ENCODE data around the gene PIP5K1B. TPM values are rescaled to one million over a fixed set of nuclear protein-coding genes. Genes with fewer than 3 reads are reported as not detected.

Gene PIP5K1B
- total and polyA plus RNA-seq, 2 experiments from 2014 or later, result 1.3 to 2.8 TPM

DNA sequence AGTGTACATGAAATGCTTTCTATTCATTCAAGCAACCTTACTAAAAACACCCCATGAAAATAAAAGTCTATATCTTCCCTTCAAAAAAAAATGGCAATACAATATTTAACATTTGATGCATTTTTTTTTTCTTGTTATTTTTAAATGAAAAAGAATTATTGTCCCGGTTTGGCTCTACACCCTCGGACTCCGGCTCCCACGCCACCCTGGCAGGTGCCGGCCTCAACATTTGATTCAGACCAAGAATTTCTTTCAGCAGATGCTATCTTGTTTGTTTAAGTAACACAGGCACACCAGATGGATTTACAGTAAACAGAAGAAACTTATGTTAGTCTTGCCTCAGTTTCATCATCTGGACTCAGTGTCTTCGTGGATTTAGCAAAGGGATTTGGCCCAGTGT is 162.0 kb downstream of the PIP5K1B start:
- H3K27ac ChIP-seq (ENCODE audit: low read depth), result no peak overlapping the region; the same call in 1 of the 2 replicates
- Mint-ChIP-seq H3K4me3 (no peak overlapping the region), H3K27ac (no peak overlapping the region), H3K9me3 (no peaks in the 10 kb centered on the region), H3K36me3 (ENCODE audit: low read depth) (0 out of 3 replicates have a peak, but pooled peaks cover 3% of the 10 kb centered on the region), H3K27me3 (ENCODE audit: insufficient read depth, low read depth, poor library complexity) (no peaks in the 10 kb centered on the region), H3K4me1 (peaks cover 42% of the 10 kb centered on the region)
- no peaks in the 10 kb centered on the region for H3K27me3 ChIP-seq (ENCODE audit: insufficient read depth)
- H3K79me2 ChIP-seq (replicated peaks; ENCODE audit: insufficient read depth), result no peaks in the 10 kb centered on the region
- ATAC-seq (no peak), DNase-seq (ENCODE audit: low spot score) (no peak)
- H3K4me1 ChIP-seq (ENCODE audit: insufficient read depth), result peaks cover 35% of the 10 kb centered on the region
- H3K4me2 ChIP-seq, result no peak overlapping the region
- TF ChIP-seq STAT1 (IDR thresholded peaks at IDR 0.05; ENCODE audit: unreplicated experiment) (no peak), ZNF331 (CRISPR knock-in tag; IDR thresholded peaks at IDR 0.05; ENCODE audit: low read depth) (no peak), EZH2phosphoT487 (IDR thresholded peaks at IDR 0.05; ENCODE audit: unreplicated experiment) (no peak), JUNB (IDR thresholded peaks at IDR 0.05; ENCODE audit: unreplicated experiment) (no peak), NANOG (IDR thresholded peaks at IDR 0.05; ENCODE audit: borderline replicate concordance) (no peak), POLR2AphosphoS5 (IDR thresholded peaks at IDR 0.05; ENCODE audit: low read depth) (no peak), ZNF114 (CRISPR knock-in tag; IDR thresholded peaks at IDR 0.05) (no peak), ETS1 (IDR thresholded peaks at IDR 0.05) (no peak), CTCF (conservative IDR thresholded peaks at IDR 0.05; ENCODE audit: low read depth in 2 of 2) (no peak), CREB1 (CRISPR knock-in tag; IDR thresholded peaks at IDR 0.05; ENCODE audit: low read depth) (no peak), EZH2 (IDR thresholded peaks at IDR 0.05; ENCODE audit: low read depth, unreplicated experiment) (no peak)
- TF ChIP-seq, protein P1, sequence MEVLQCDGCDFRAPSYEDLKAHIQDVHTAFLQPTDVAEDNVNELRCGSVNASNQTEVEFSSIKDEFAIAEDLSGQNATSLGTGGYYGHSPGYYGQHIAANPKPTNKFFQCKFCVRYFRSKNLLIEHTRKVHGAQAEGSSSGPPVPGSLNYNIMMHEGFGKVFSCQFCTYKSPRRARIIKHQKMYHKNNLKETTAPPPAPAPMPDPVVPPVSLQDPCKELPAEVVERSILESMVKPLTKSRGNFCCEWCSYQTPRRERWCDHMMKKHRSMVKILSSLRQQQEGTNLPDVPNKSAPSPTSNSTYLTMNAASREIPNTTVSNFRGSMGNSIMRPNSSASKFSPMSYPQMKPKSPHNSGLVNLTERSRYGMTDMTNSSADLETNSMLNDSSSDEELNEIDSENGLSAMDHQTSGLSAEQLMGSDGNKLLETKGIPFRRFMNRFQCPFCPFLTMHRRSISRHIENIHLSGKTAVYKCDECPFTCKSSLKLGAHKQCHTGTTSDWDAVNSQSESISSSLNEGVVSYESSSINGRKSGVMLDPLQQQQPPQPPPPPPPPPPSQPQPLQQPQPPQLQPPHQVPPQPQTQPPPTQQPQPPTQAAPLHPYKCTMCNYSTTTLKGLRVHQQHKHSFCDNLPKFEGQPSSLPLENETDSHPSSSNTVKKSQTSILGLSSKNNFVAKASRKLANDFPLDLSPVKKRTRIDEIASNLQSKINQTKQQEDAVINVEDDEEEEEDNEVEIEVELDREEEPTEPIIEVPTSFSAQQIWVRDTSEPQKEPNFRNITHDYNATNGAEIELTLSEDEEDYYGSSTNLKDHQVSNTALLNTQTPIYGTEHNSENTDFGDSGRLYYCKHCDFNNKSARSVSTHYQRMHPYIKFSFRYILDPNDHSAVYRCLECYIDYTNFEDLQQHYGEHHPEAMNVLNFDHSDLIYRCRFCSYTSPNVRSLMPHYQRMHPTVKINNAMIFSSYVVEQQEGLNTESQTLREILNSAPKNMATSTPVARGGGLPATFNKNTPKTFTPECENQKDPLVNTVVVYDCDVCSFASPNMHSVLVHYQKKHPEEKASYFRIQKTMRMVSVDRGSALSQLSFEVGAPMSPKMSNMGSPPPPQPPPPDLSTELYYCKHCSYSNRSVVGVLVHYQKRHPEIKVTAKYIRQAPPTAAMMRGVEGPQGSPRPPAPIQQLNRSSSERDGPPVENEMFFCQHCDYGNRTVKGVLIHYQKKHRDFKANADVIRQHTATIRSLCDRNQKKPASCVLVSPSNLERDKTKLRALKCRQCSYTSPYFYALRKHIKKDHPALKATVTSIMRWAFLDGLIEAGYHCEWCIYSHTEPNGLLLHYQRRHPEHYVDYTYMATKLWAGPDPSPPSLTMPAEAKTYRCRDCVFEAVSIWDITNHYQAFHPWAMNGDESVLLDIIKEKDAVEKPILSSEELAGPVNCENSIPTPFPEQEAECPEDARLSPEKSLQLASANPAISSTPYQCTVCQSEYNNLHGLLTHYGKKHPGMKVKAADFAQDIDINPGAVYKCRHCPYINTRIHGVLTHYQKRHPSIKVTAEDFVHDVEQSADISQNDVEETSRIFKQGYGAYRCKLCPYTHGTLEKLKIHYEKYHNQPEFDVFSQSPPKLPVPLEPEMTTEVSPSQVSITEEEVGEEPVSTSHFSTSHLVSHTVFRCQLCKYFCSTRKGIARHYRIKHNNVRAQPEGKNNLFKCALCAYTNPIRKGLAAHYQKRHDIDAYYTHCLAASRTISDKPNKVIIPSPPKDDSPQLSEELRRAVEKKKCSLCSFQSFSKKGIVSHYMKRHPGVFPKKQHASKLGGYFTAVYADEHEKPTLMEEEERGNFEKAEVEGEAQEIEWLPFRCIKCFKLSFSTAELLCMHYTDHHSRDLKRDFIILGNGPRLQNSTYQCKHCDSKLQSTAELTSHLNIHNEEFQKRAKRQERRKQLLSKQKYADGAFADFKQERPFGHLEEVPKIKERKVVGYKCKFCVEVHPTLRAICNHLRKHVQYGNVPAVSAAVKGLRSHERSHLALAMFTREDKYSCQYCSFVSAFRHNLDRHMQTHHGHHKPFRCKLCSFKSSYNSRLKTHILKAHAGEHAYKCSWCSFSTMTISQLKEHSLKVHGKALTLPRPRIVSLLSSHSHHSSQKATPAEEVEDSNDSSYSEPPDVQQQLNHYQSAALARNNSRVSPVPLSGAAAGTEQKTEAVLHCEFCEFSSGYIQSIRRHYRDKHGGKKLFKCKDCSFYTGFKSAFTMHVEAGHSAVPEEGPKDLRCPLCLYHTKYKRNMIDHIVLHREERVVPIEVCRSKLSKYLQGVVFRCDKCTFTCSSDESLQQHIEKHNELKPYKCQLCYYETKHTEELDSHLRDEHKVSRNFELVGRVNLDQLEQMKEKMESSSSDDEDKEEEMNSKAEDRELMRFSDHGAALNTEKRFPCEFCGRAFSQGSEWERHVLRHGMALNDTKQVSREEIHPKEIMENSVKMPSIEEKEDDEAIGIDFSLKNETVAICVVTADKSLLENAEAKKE (CRISPR knock-in tag; IDR thresholded peaks at IDR 0.05), result no peak
- TF ChIP-seq, protein P2, sequence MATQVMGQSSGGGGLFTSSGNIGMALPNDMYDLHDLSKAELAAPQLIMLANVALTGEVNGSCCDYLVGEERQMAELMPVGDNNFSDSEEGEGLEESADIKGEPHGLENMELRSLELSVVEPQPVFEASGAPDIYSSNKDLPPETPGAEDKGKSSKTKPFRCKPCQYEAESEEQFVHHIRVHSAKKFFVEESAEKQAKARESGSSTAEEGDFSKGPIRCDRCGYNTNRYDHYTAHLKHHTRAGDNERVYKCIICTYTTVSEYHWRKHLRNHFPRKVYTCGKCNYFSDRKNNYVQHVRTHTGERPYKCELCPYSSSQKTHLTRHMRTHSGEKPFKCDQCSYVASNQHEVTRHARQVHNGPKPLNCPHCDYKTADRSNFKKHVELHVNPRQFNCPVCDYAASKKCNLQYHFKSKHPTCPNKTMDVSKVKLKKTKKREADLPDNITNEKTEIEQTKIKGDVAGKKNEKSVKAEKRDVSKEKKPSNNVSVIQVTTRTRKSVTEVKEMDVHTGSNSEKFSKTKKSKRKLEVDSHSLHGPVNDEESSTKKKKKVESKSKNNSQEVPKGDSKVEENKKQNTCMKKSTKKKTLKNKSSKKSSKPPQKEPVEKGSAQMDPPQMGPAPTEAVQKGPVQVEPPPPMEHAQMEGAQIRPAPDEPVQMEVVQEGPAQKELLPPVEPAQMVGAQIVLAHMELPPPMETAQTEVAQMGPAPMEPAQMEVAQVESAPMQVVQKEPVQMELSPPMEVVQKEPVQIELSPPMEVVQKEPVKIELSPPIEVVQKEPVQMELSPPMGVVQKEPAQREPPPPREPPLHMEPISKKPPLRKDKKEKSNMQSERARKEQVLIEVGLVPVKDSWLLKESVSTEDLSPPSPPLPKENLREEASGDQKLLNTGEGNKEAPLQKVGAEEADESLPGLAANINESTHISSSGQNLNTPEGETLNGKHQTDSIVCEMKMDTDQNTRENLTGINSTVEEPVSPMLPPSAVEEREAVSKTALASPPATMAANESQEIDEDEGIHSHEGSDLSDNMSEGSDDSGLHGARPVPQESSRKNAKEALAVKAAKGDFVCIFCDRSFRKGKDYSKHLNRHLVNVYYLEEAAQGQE (IDR thresholded peaks at IDR 0.05; ENCODE audit: unreplicated experiment), result no peak
- no peaks in the 10 kb centered on the region for H3F3A ChIP-seq (replicated peaks; ENCODE audit: low read depth)
- peaks cover 4% of the 10 kb centered on the region; the same call in 1 of the 2 replicates for H3K9me2 ChIP-seq (ENCODE audit: insufficient read depth)
- H3K36me3 ChIP-seq (ENCODE audit: insufficient read depth), result no peaks in the 10 kb centered on the region
- H4K20me1 ChIP-seq (replicated peaks; ENCODE audit: insufficient read depth), result no peaks in the 10 kb centered on the region
- no peak overlapping the region for H3K4me3 ChIP-seq
- H2AFZ ChIP-seq, result no peak overlapping the region

All from GM23338 (cell line).